ENCODE data around the gene EZH2. TPM values are rescaled to one million over a fixed set of nuclear protein-coding genes. Genes with fewer than 3 reads are reported as not detected.

EZH2 gene
- total and polyA plus RNA-seq, 9 donors: 2.5 to 5.6 (median 4.0) TPM

- H3K36me3 ChIP-seq: no peaks in the 10 kb centered on the region
Observed at GRCh38 chr7:148821422-148821821, 62.7 kb downstream of the EZH2 start.

GRCh38 chr7:148819697-148820360, 64.3 kb downstream of the EZH2 start:
- no peaks in the 10 kb centered on the region for H3K36me3 ChIP-seq
- no peaks in the 10 kb centered on the region for H3K9me3 ChIP-seq
- H3K27me3 ChIP-seq: no peaks in the 10 kb centered on the region
- H3K27ac ChIP-seq: no peak overlapping the region
- intact Hi-C loops (cut with DNase I): no loop called here
- DNase-seq: no peak
- H3K4me1 ChIP-seq (ENCODE audit: insufficient read depth): no peaks in the 10 kb centered on the region
- no peak for TF ChIP-seq POLR2A (IDR thresholded peaks at IDR 0.05)
- 75 to 80% (median 78%) methylated on average over 6 of the region's 6 CpGs for WGBS, 3 donors
- H3K4me3 ChIP-seq: no peak overlapping the region

More at GRCh38 chr7:148821422-148821821, 62.7 kb downstream of the EZH2 start:
- no peak for DNase-seq
- Histone ChIP-seq H3K9me3 (no peaks in the 10 kb centered on the region), H3K4me3 (no peak overlapping the region), H3K4me1 (ENCODE audit: insufficient read depth) (no peaks in the 10 kb centered on the region), H3K27me3 (no peaks in the 10 kb centered on the region), H3K27ac (no peak overlapping the region)
- 95 to 100% (median 99%) methylated on average over 2 of the region's 2 CpGs for WGBS, 3 donors
- intact Hi-C loops (cut with DNase I): no loop called here
- TF ChIP-seq EP300 (IDR thresholded peaks at IDR 0.05): no peak
- no peak for TF ChIP-seq CTCF (IDR thresholded peaks at IDR 0.05)
- no peak for TF ChIP-seq POLR2A (IDR thresholded peaks at IDR 0.05)

- WGBS, 3 donors: 80 to 92% (median 84%) methylated on average over 3 of the region's 3 CpGs
- Histone ChIP-seq H3K4me3 (no peak overlapping the region), H3K27ac (no peak overlapping the region), H3K4me1 (ENCODE audit: insufficient read depth) (no peaks in the 10 kb centered on the region), H3K9me3 (no peaks in the 10 kb centered on the region), H3K36me3 (no peaks in the 10 kb centered on the region), H3K27me3 (no peaks in the 10 kb centered on the region)
- intact Hi-C loops (cut with DNase I): no loop called here
- no peak for DNase-seq
- TF ChIP-seq CTCF (IDR thresholded peaks at IDR 0.05): no peak
- TF ChIP-seq POLR2A (IDR thresholded peaks at IDR 0.05): no peak
- TF ChIP-seq EP300 (IDR thresholded peaks at IDR 0.05): no peak
Observed at GRCh38 chr7:148815612-148816011, 68.5 kb downstream of the EZH2 start.

GRCh38 chr7:148814922-148815559, 69.0 kb downstream of the EZH2 start:
- no peaks in the 10 kb centered on the region for H3K27me3 ChIP-seq
- H3K4me3 ChIP-seq: no peak overlapping the region
- H3K27ac ChIP-seq: no peak overlapping the region
- no peaks in the 10 kb centered on the region for H3K4me1 ChIP-seq (ENCODE audit: insufficient read depth)
- DNase-seq: no peak
- whole genome bisulfite sequencing, 3 donors: 80 to 87% (median 86%) methylated on average over 10 of the region's 10 CpGs
- H3K9me3 ChIP-seq: no peaks in the 10 kb centered on the region
- intact Hi-C loops (cut with DNase I): no loop called here
- TF ChIP-seq CTCF (IDR thresholded peaks at IDR 0.05) (no peak), POLR2A (IDR thresholded peaks at IDR 0.05) (no peak), EP300 (IDR thresholded peaks at IDR 0.05) (no peak)
- no peaks in the 10 kb centered on the region for H3K36me3 ChIP-seq

- DNase-seq: no peak
- no peak overlapping the region for H3K4me3 ChIP-seq
- no peaks in the 10 kb centered on the region for H3K36me3 ChIP-seq
- no peak for TF ChIP-seq POLR2A (IDR thresholded peaks at IDR 0.05)
- no peak for TF ChIP-seq CTCF (IDR thresholded peaks at IDR 0.05)
- no peak for TF ChIP-seq EP300 (IDR thresholded peaks at IDR 0.05)
- 90 to 94% (median 93%) methylated on average over 9 of the region's 9 CpGs for WGBS, 3 donors
- intact Hi-C loops (cut with DNase I): no loop called here
- H3K9me3 ChIP-seq: no peaks in the 10 kb centered on the region
- H3K27me3 ChIP-seq: no peaks in the 10 kb centered on the region
- H3K27ac ChIP-seq: no peak overlapping the region
- H3K4me1 ChIP-seq (ENCODE audit: insufficient read depth): no peaks in the 10 kb centered on the region
Observed at GRCh38 chr7:148813890-148814289, 70.2 kb downstream of the EZH2 start.

Data from ovary (tissue), 9 donors.